Ectodermal cell (in vitro differentiated cells): ENCODE measurements around the gene PRRX2.

Source experiments
- H3K27ac ChIP-seq: 2 replicates; pipeline ENCODE4 v1.7.0; 2013; ENCODE audit warnings: mild to moderate bottlenecking, low read depth, low read length; ENCODE audit not compliant: insufficient read depth, poor library complexity, severe bottlenecking
- H3K27me3 ChIP-seq: 2 replicates; pipeline ENCODE4 v1.7.0; 2013; ENCODE audit warnings: mild to moderate bottlenecking, low read length; ENCODE audit not compliant: insufficient read depth, control insufficient read depth, poor library complexity, severe bottlenecking
- H3K36me3 ChIP-seq: one replicate; pipeline ENCODE4 v1.7.0; 2013; ENCODE audit warnings: low read length; ENCODE audit not compliant: control insufficient read depth, insufficient read depth
- H3K4me1 ChIP-seq: one replicate; pipeline ENCODE4 v1.7.0; 2013; ENCODE audit warnings: low read length; ENCODE audit not compliant: control insufficient read depth, insufficient read depth
- H3K4me3 ChIP-seq: 2 replicates; pipeline ENCODE4 v1.7.0; 2013; ENCODE audit warnings: low read depth, low read length, control low read depth; ENCODE audit not compliant: insufficient read depth
- H3K9me3 ChIP-seq: 2 replicates; pipeline ENCODE4 v1.7.0; 2013; ENCODE audit warnings: mild to moderate bottlenecking, low read length, moderate library complexity; ENCODE audit not compliant: control insufficient read depth
- WGBS, 2 experiments: methylation state at CpG; one replicate each; pipeline ENCODE4 v1.1.7; 2013; ENCODE audit warnings: missing lambda C conversion rate in 2 of 2; 5-methylcytosine and 5-hydroxymethylcytosine counted together

PRRX2 gene

DNA sequence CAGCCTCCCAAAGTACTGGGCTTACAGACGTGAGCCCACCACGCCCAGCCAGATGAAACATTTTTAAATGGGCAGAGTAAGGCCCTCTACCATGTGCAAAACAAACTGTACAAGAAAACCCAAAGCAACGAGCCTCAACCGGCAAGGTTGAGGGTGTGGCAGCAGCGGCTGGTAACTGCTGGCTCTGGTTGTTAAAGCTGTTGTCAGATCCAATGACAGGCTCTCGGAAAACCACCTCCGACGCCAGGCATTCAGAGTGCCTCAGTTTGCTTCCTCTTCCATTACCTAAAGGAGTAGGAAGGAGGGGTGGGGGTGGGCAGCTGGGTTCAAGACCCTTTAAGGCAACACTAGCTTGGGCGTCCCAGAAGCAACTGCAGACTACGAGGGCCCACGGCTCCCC lies 21.1 kb upstream of the PRRX2 start:
- 89 to 90% methylated on average over 10 to 11 of the region's 11 CpGs for WGBS, 2 experiments
- H3K27ac ChIP-seq = no peak overlapping the region

DNA sequence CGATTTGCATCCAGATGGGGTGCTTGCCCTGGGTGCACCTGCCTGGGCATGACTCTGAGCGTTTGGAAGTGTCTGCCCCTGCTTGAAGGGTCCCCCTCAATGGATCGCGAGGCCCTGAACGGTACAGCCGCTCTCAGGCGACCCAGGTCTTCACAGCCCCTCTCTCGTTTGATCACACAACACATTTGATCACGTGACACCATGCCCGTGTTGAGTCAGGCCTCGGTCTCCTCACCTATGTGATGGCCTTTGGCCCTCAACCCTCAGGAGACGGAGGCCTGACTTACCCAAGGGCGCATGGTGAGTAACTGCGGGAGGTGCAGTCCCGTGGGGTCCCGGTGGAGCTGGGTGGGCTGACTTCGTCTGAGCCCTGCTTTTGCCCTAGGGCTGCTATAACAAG lies 20.5 kb upstream of the PRRX2 start:
- peaks cover 13% of the 10 kb centered on the region for H3K4me1 ChIP-seq
- no peak overlapping the region for H3K27ac ChIP-seq
- 91% methylated on average over 17 of the region's 17 CpGs for WGBS, 2 experiments
- H3K9me3 ChIP-seq = no peaks in the 10 kb centered on the region
- no peaks in the 10 kb centered on the region for H3K27me3 ChIP-seq
- H3K36me3 ChIP-seq = no peaks in the 10 kb centered on the region
- H3K4me3 ChIP-seq = no peak overlapping the region

More for the DNA sequence above, 21.1 kb upstream of the PRRX2 start:
- H3K36me3 ChIP-seq = no peaks in the 10 kb centered on the region
- H3K4me3 ChIP-seq = no peak overlapping the region
- no peaks in the 10 kb centered on the region for H3K9me3 ChIP-seq
- H3K4me1 ChIP-seq = peaks cover 13% of the 10 kb centered on the region
- no peaks in the 10 kb centered on the region for H3K27me3 ChIP-seq

DNA sequence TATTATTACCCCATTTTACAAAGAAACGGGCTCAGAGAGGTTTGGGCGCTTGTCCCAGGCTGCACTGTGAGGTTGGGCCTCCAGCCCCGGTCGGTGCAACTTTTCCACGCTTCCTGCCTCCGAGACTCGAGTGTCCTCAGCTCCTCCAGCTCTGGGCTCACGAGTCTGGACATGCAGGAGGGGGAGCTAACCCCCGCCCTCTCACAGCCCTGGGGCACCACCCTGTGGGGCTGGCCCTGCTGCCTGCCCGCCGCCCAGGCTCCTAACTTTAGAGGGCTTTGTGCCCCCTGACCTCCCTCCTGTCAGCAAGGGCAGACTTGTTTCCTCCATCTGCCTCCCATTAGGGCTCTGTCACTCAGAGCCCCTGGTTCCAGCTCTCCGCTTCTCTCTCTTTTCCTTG lies 19.2 kb upstream of the PRRX2 start:
- H3K27me3 ChIP-seq = no peaks in the 10 kb centered on the region
- H3K27ac ChIP-seq = no peak overlapping the region
- no peaks in the 10 kb centered on the region for H3K36me3 ChIP-seq
- no peaks in the 10 kb centered on the region for H3K9me3 ChIP-seq
- peaks cover 3% of the 10 kb centered on the region for H3K4me1 ChIP-seq
- WGBS, 2 experiments = 87% methylated on average over 12 of the region's 12 CpGs
- no peak overlapping the region for H3K4me3 ChIP-seq

GRCh38 chr9:129646654-129647053 lies 18.8 kb upstream of the PRRX2 start:
- H3K4me3 ChIP-seq = no peak overlapping the region
- peaks cover 3% of the 10 kb centered on the region for H3K4me1 ChIP-seq
- H3K27me3 ChIP-seq = no peaks in the 10 kb centered on the region
- no peaks in the 10 kb centered on the region for H3K36me3 ChIP-seq
- no peak overlapping the region for H3K27ac ChIP-seq
- 94% methylated on average over 7 of the region's 7 CpGs for WGBS, 2 experiments
- no peaks in the 10 kb centered on the region for H3K9me3 ChIP-seq

GRCh38 chr9:129647635-129648034 lies 17.8 kb upstream of the PRRX2 start:
- Histone ChIP-seq H3K4me3 (no peak overlapping the region), H3K4me1 (peaks cover 3% of the 10 kb centered on the region)
- WGBS, 2 experiments = 80 to 83% methylated on average over 10 of the region's 10 CpGs

DNA sequence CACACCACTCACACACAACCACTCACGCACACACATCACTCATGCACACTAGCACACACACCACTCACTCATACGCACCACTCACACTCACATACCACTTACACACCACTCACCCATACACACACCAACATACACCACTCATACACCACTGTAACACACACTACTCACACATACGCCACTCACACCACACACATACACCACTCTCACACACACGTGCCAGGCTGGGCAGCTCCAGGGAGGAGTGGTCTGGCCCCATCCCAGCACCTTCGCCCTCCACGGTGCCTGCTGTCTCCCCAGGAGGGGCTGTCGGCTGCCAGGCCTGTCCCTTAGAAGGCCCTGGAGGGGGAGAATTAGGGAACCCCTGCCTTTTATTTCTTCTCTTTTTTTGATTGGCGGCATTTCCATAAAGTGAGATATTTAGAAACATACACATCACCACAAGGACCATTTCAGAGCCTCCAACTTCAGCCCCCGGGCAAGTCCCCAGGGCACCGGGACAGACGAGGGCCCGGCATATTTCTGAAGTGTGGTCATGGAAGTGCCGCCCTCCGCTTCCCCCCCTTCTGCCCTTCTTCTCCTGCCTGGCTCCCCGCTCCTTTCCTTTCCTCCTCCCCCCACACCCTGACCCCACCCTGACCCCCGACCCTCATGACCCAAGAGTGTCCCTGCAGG lies 17.2 kb upstream of the PRRX2 start:
- Histone ChIP-seq H3K27me3 (no peaks in the 10 kb centered on the region), H3K36me3 (no peaks in the 10 kb centered on the region), H3K27ac (no peak overlapping the region), H3K9me3 (no peaks in the 10 kb centered on the region), H3K4me3 (no peak overlapping the region), H3K4me1 (peaks cover 3% of the 10 kb centered on the region)
- 81 to 84% methylated on average over 16 of the region's 16 CpGs for WGBS, 2 experiments

More at GRCh38 chr9:129647635-129648034, 17.8 kb upstream of the PRRX2 start:
- no peaks in the 10 kb centered on the region for H3K9me3 ChIP-seq
- H3K36me3 ChIP-seq = no peaks in the 10 kb centered on the region
- no peak overlapping the region for H3K27ac ChIP-seq
- H3K27me3 ChIP-seq = no peaks in the 10 kb centered on the region

GRCh38 chr9:129648764-129649115 lies 16.7 kb upstream of the PRRX2 start:
- H3K36me3 ChIP-seq = no peaks in the 10 kb centered on the region
- peaks cover 3% of the 10 kb centered on the region for H3K4me1 ChIP-seq
- WGBS, 2 experiments = 85% methylated on average over 10 of the region's 10 CpGs
- no peak overlapping the region for H3K4me3 ChIP-seq
- H3K9me3 ChIP-seq = no peaks in the 10 kb centered on the region
- H3K27me3 ChIP-seq = no peaks in the 10 kb centered on the region
- no peak overlapping the region for H3K27ac ChIP-seq

- Histone ChIP-seq H3K36me3 (no peaks in the 10 kb centered on the region), H3K27ac (no peak overlapping the region), H3K4me3 (no peak overlapping the region), H3K4me1 (peaks cover 3% of the 10 kb centered on the region), H3K27me3 (no peaks in the 10 kb centered on the region), H3K9me3 (no peaks in the 10 kb centered on the region)
- 89 to 91% methylated on average over 20 of the region's 20 CpGs for WGBS, 2 experiments
Measured at GRCh38 chr9:129649726-129650679, 15.4 kb upstream of the PRRX2 start.

GRCh38 chr9:129650680-129651235 lies 14.7 kb upstream of the PRRX2 start:
- H3K4me1 ChIP-seq = peaks cover 3% of the 10 kb centered on the region
- no peak overlapping the region for H3K4me3 ChIP-seq
- no peaks in the 10 kb centered on the region for H3K36me3 ChIP-seq
- 93 to 95% methylated on average over 10 of the region's 10 CpGs for WGBS, 2 experiments
- no peaks in the 10 kb centered on the region for H3K27me3 ChIP-seq
- H3K27ac ChIP-seq = no peak overlapping the region
- no peaks in the 10 kb centered on the region for H3K9me3 ChIP-seq
